Mesothelial cell of epicardium (in vitro differentiated cells): ENCODE measurements around the gene PDZRN3. TPM values are rescaled to one million over a fixed set of nuclear protein-coding genes. Genes with fewer than 3 reads are reported as not detected.

ENCODE experiments used
- DNase-seq, 2 experiments: peaks; one replicate each; pipeline ENCODE4 v3.0.0; 2021; ENCODE audit warnings: low spot score in 2 of 2; ENCODE audit not compliant: unreplicated experiment in 2 of 2
- H3K27ac Mint-ChIP-seq: 2 replicates; pipeline ENCODE4 v1.8.0; 2021; ENCODE audit warnings: mixed read lengths
- H3K27me3 Mint-ChIP-seq: 2 replicates; pipeline ENCODE4 v1.8.0; 2021; ENCODE audit warnings: low read depth, mixed read lengths
- H3K36me3 Mint-ChIP-seq: 2 replicates; pipeline ENCODE4 v1.8.0; 2021; ENCODE audit warnings: mixed read lengths
- H3K4me1 Mint-ChIP-seq: 2 replicates; pipeline ENCODE4 v1.8.0; 2021; ENCODE audit warnings: mixed read lengths
- H3K4me3 Mint-ChIP-seq: 2 replicates; pipeline ENCODE4 v1.8.0; 2021; ENCODE audit warnings: mild to moderate bottlenecking, moderate library complexity, mixed read lengths
- H3K9me3 Mint-ChIP-seq: 2 replicates; pipeline ENCODE4 v1.8.0; 2021; ENCODE audit warnings: mixed read lengths
- CTCF ChIP-seq: fragments of 200-600 bp; sonication (generic); IDR thresholded peaks from one replicate; pipeline ENCODE4 v1.5.0; 2021; ENCODE audit warnings: antibody characterized with exemption; ENCODE audit not compliant: unreplicated experiment
- total RNA-seq: library from RNA; stranded (reverse); gene quantifications from 3 replicates; pipeline ENCODE4 v1.2.1, GENCODE V29; 2021

Gene PDZRN3
- total RNA-seq, 1 donor from 2014 or later: 48.4 TPM

- Mint-ChIP-seq H3K27me3 (no peaks in the 10 kb centered on the region), H3K27ac (no peak overlapping the region), H3K4me3 (no peak overlapping the region), H3K36me3 (peaks cover 2% of the 10 kb centered on the region), H3K4me1 (peaks cover 39% of the 10 kb centered on the region), H3K9me3 (no peaks in the 10 kb centered on the region)
- no peak for TF ChIP-seq CTCF
- DNase-seq: no peak
Measured at GRCh38 chr3:73409138-73409763, 215.5 kb downstream of the PDZRN3 start.

DNA sequence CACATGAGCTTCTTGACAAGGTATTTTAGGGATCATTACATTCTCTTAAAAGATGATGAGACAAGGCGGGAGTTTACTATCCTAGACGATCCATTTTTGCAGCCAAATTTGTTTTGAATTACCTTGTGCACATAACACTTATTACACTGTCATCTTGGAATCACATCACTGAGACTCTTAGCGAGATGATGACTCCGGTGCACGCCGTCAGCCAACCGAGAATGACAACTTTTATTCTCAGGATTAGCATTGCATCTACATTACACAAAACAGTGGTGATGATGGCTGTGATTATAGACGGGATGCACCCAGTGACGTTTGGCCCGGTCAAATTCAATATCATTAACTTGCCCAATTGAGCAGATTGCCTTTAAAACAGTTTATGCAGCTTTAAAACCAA, 216.1 kb downstream of the PDZRN3 start:
- no peak for DNase-seq
- no peak for TF ChIP-seq CTCF
- Mint-ChIP-seq H3K4me3 (no peak overlapping the region), H3K27me3 (no peaks in the 10 kb centered on the region), H3K9me3 (no peaks in the 10 kb centered on the region), H3K4me1 (peaks cover 42% of the 10 kb centered on the region), H3K36me3 (peaks cover 2% of the 10 kb centered on the region), H3K27ac (no peak overlapping the region)

GRCh38 chr3:73407577-73407976, 217.2 kb downstream of the PDZRN3 start:
- Mint-ChIP-seq H3K36me3 (peaks cover 7% of the 10 kb centered on the region), H3K27ac (no peak overlapping the region), H3K9me3 (no peaks in the 10 kb centered on the region), H3K27me3 (no peaks in the 10 kb centered on the region), H3K4me3 (no peak overlapping the region), H3K4me1 (peaks cover 42% of the 10 kb centered on the region)
- TF ChIP-seq CTCF: no peak
- DNase-seq: no peak

GRCh38 chr3:73405853-73406252, 218.9 kb downstream of the PDZRN3 start:
- DNase-seq: no peak
- H3K36me3 Mint-ChIP-seq: peaks cover 17% of the 10 kb centered on the region
- H3K27ac Mint-ChIP-seq: peak overlapping the region; percentile 68
- H3K9me3 Mint-ChIP-seq: no peaks in the 10 kb centered on the region
- H3K4me1 Mint-ChIP-seq: peaks cover 47% of the 10 kb centered on the region
- TF ChIP-seq CTCF: no peak
- no peak overlapping the region for H3K4me3 Mint-ChIP-seq
- no peaks in the 10 kb centered on the region for H3K27me3 Mint-ChIP-seq

GRCh38 chr3:73405000-73405399, 219.7 kb downstream of the PDZRN3 start:
- Mint-ChIP-seq H3K27me3 (no peaks in the 10 kb centered on the region), H3K36me3 (peaks cover 24% of the 10 kb centered on the region), H3K27ac (peak overlapping the region; percentile 48), H3K9me3 (no peaks in the 10 kb centered on the region), H3K4me3 (no peak overlapping the region), H3K4me1 (peaks cover 39% of the 10 kb centered on the region)
- DNase-seq: no peak
- TF ChIP-seq CTCF: no peak

DNA sequence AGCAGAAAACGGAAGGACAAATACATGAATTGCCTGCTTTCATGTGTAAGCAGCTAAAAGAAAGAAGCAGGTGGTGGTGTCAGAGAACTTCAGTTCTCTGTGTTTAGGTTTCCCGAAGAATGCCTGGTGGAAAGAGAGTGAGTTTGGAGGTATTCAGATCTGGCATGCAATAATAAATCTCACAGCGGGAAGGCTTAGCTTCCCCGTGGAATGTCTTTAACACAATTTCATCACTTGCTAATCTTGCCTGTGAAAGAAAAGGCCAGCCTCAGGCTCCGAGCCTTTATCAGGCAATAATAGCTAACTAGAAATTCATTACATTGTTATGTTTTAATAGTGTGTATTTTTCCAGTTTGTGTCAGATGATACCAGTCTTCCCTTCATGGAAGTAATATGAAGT, 220.3 kb downstream of the PDZRN3 start:
- peak overlapping the region; percentile 48 for H3K27ac Mint-ChIP-seq
- no peaks in the 10 kb centered on the region for H3K27me3 Mint-ChIP-seq
- no peak for DNase-seq

More for the DNA sequence above, 220.3 kb downstream of the PDZRN3 start:
- Mint-ChIP-seq H3K36me3 (peaks cover 24% of the 10 kb centered on the region), H3K4me3 (no peak overlapping the region), H3K4me1 (peaks cover 37% of the 10 kb centered on the region), H3K9me3 (no peaks in the 10 kb centered on the region)
- TF ChIP-seq CTCF: no peak
